Endothelial cell of umbilical vein (primary cell): ENCODE results near the gene TTC34. TPM values are rescaled to one million over a fixed set of nuclear protein-coding genes. Genes with fewer than 3 reads are reported as not detected.

Experiments
- BruUV-seq: library from RNA; stranded (reverse); fragments of 400-500 nt; replicated peaks from 2 replicates; lab custom pipeline; 2021; lab: Mats Ljungman, UMichigan
- CTCF ChIA-PET: fragments of 300-600, 350-600 bp; sonication (Branson Sonifier 250); formaldehyde crosslinking; loops from one replicate; lab custom pipeline; 2021; ENCODE audit warnings: antibody characterized with exemption, inconsistent platforms; lab: Charles Lee
- POLR2A ChIA-PET: fragments of 300-600, 350-600 bp; sonication (Branson Sonifier 250); formaldehyde crosslinking; loops from one replicate; lab custom pipeline; 2021; ENCODE audit warnings: antibody characterized with exemption, inconsistent platforms; lab: Charles Lee
- DNase-seq: peaks from one replicate; pipeline ENCODE4 v3.0.0-alpha.2; 2011; ENCODE audit warnings: low read depth, low spot score
- FAIRE-seq: peaks from 2 replicates; lab custom pipeline; 2011; peaks lifted over from hg19 to GRCh38; lab: Jason Lieb, UNC
- H2AFZ ChIP-seq: 2 replicates; pipeline ENCODE4 v1.6.0; 2012; ENCODE audit warnings: low read depth, low read length, control low read depth, inconsistent platforms
- H3K27ac ChIP-seq: 2 replicates; pipeline ENCODE4 v1.5.1; 2011; ENCODE audit warnings: low read depth, mild to moderate bottlenecking, control low read depth, low read length, moderate library complexity; ENCODE audit not compliant: insufficient read depth
- H3K27me3 ChIP-seq, 2 experiments: 2 replicates each; pipeline versions ENCODE4 v1.6.0 to v1.6.1; 2011; ENCODE audit warnings: low read length in 2 of 2, mixed read lengths in 1 of 2; ENCODE audit not compliant: control insufficient read depth in 2 of 2, insufficient read depth in 2 of 2
- H3K36me3 ChIP-seq, 2 experiments: 2 replicates in 1 of 2; 3 replicates in 1 of 2; pipeline ENCODE4 v1.5.1; 2011; ENCODE audit warnings: low read length in 2 of 2, mild to moderate bottlenecking in 1 of 2, moderate library complexity in 1 of 2; ENCODE audit not compliant: control insufficient read depth in 2 of 2, insufficient read depth in 2 of 2; ENCODE audit errors: extremely low read depth in 1 of 2
- H3K4me1 ChIP-seq: 3 replicates; pipeline ENCODE4 v1.5.1; 2011; ENCODE audit warnings: mild to moderate bottlenecking, low read length; ENCODE audit not compliant: control insufficient read depth, insufficient read depth; ENCODE audit errors: extremely low read depth
- H3K4me2 ChIP-seq: 2 replicates; pipeline ENCODE4 v1.6.1; 2011; ENCODE audit warnings: low read length, control low read depth, mixed read lengths; ENCODE audit not compliant: insufficient read depth
- H3K4me3 ChIP-seq, 3 experiments: fragments of 200-600 bp in 1 of 3; sonication (generic), shearing (Covaris generic) in 1 of 3; replicated peaks in 1 of 3; 2 replicates each; pipeline ENCODE4 v1.5.1; 2011 to 2016; ENCODE audit warnings: control low read depth in 3 of 3, low read length in 3 of 3, mild to moderate bottlenecking in 2 of 3, inconsistent platforms in 1 of 3, low read depth in 1 of 3, moderate library complexity in 1 of 3; ENCODE audit not compliant: insufficient read depth in 1 of 3
- H3K79me2 ChIP-seq: 2 replicates; pipeline ENCODE4 v1.6.0; 2012; ENCODE audit warnings: low read length, inconsistent platforms; ENCODE audit not compliant: control insufficient read depth, insufficient read depth
- H3K9ac ChIP-seq: replicated peaks from 2 replicates; pipeline ENCODE3; 2011; ENCODE audit warnings: low read length, control low read depth; ENCODE audit not compliant: insufficient read depth; ENCODE audit errors: extremely low read depth
- H3K9me1 ChIP-seq: replicated peaks from 3 replicates; pipeline ENCODE4 v1.6.0; 2011; ENCODE audit warnings: mild to moderate bottlenecking, low read length; ENCODE audit not compliant: control insufficient read depth, insufficient read depth; ENCODE audit errors: extremely low read depth
- H3K9me3 ChIP-seq: replicated peaks from 2 replicates; pipeline ENCODE4 v1.5.1; 2012; ENCODE audit warnings: low read length, inconsistent platforms; ENCODE audit not compliant: control insufficient read depth, insufficient read depth
- H4K20me1 ChIP-seq: replicated peaks from 2 replicates; pipeline ENCODE3; 2011; ENCODE audit warnings: mild to moderate bottlenecking, low read length; ENCODE audit not compliant: control insufficient read depth, insufficient read depth; ENCODE audit errors: extremely low read depth
- CTCF ChIP-seq, 2 donors: IDR thresholded peaks; 1 replicate in 1 of 2; 2 replicates in 1 of 2; pipeline ENCODE4 v1.5.1; 2011; ENCODE audit warnings: low read length in 2 of 2, mild to moderate bottlenecking in 2 of 2, moderate library complexity in 2 of 2, control low read depth in 1 of 2, inconsistent platforms in 1 of 2, low read depth in 1 of 2; ENCODE audit not compliant: insufficient read depth in 1 of 2; ENCODE audit errors: extremely low read depth in 1 of 2
- FOS ChIP-seq: IDR thresholded peaks from 2 replicates; pipeline ENCODE4 v1.6.1; 2011; ENCODE audit warnings: mild to moderate bottlenecking, low read length, moderate library complexity, borderline replicate concordance; ENCODE audit not compliant: insufficient read depth
- GATA2 ChIP-seq: IDR thresholded peaks from 2 replicates; pipeline ENCODE4 v1.7.0; 2011; ENCODE audit warnings: low read depth, mild to moderate bottlenecking, moderate library complexity, mixed read lengths, low read length; ENCODE audit not compliant: insufficient read length, insufficient read depth
- MAX ChIP-seq: IDR thresholded peaks from 2 replicates; pipeline ENCODE4 v1.6.1; 2011; ENCODE audit not compliant: insufficient read depth, insufficient read length
- POLR2A ChIP-seq: IDR thresholded peaks from 2 replicates; pipeline ENCODE4 v1.6.1; 2012; ENCODE audit warnings: low read depth, mild to moderate bottlenecking, control low read depth, low read length
- dilution Hi-C: fragments of 300-500 bp; cut with MboI; formaldehyde crosslinking; loops from one replicate; pipeline ENCODE4 v1.15.0; 2019; ENCODE audit warnings: low sequenced_read_pairs; ENCODE audit not compliant: extremely low pct_ligation_motif_present
- intact Hi-C: fragments of 100-400 bp; cut with micrococcal nuclease; formaldehyde crosslinking; loops from one replicate; pipeline ENCODE4 v1.10.0; 2022
- polyA plus RNA-seq, 4 experiments: library from polyadenylated mRNA; depleted of rRNA in 3 of 4; stranded (reverse) in 3 of 4; unstranded in 1 of 4; fragments of >200 nt; gene quantifications; 2 replicates each; pipeline versions ENCODE4 v1.2.1 to v1.2.3, GENCODE V29; 2011 to 2012; ENCODE audit warnings: missing spikeins in 1 of 4
- total RNA-seq: library from RNA; stranded (reverse); gene quantifications from 2 replicates; pipeline ENCODE4 v1.2.3, GENCODE V29; 2021

Gene TTC34
- total and polyA plus RNA-seq, 2 donors (not counting 3 experiments of a cell fraction or from before 2014, with no cell fraction given), result 0.08 to 0.77 TPM

GRCh38 chr1:2828586-2829250, 27.2 kb upstream of the TTC34 start:
- Histone ChIP-seq H3K9me3 (peaks cover 2% of the 10 kb centered on the region), H3K4me1 (no peaks in the 10 kb centered on the region), H3K27me3 (no peaks in the 10 kb centered on the region), H3K4me2 (no peak overlapping the region), H3K9me1 (no peaks in the 10 kb centered on the region), H3K4me3 (no peak overlapping the region), H4K20me1 (no peaks in the 10 kb centered on the region), H3K27ac (no peak overlapping the region), H2AFZ (no peak overlapping the region), H3K36me3 (no peaks in the 10 kb centered on the region), H3K79me2 (no peaks in the 10 kb centered on the region), H3K9ac (no peak overlapping the region)
- DNase-seq, result no peak
- TF ChIP-seq CTCF (IDR thresholded peaks at IDR 0.05; ENCODE audit: extremely low read depth in 1 of 2, insufficient read depth in 1 of 2, low read depth in 1 of 2, low read length in 2 of 2) (no peak), GATA2 (no peak), FOS (no peak), MAX (no peak), POLR2A (no peak)
- no peak for FAIRE-seq
- POLR2A ChIA-PET, result no interaction called here
- dilution Hi-C loops, result no loop called here
- CTCF ChIA-PET, result no interaction called here
- no TSS peak for BruUV-seq
- intact Hi-C loops, result no loop called here
